Spleen (tissue), 11 donors: ENCODE results near the gene SNX2. TPM values are rescaled to one million over a fixed set of nuclear protein-coding genes. Genes with fewer than 3 reads are reported as not detected.

ENCODE experiments used
- DNase-seq: peaks from one replicate; pipeline ENCODE4 v3.0.0-alpha.2; 2020
- H3K27ac ChIP-seq, 8 donors: fragments of 200-600 bp; sonication (generic) in 7 of 8; 1 replicate in 4 of 8; 2 replicates in 4 of 8; pipeline versions ENCODE4 v1.5.0 to v1.8.0; 2016 to 2021; ENCODE audit warnings: inconsistent platforms in 4 of 8, mild to moderate bottlenecking in 4 of 8, moderate library complexity in 1 of 8
- H3K27me3 ChIP-seq, 7 donors: fragments of 200-600 bp; sonication (generic) in 6 of 7; replicated peaks in 1 of 7; 1 replicate in 4 of 7; 2 replicates in 3 of 7; pipeline versions ENCODE4 v1.5.0 to v1.8.0; 2016 to 2021; ENCODE audit warnings: inconsistent platforms in 3 of 7, mild to moderate bottlenecking in 1 of 7
- H3K36me3 ChIP-seq, 6 donors: fragments of 200-600 bp; sonication (generic) in 5 of 6; 1 replicate in 4 of 6; 2 replicates in 2 of 6; pipeline versions ENCODE4 v1.5.0 to v1.8.0; 2016 to 2021; ENCODE audit warnings: inconsistent platforms in 2 of 6
- H3K4me1 ChIP-seq, 6 donors: fragments of 200-600 bp; sonication (generic) in 5 of 6; 1 replicate in 3 of 6; 2 replicates in 3 of 6; pipeline versions ENCODE4 v1.5.0 to v1.8.0; 2016 to 2021; ENCODE audit warnings: inconsistent platforms in 3 of 6
- H3K4me3 ChIP-seq, 8 donors: fragments of 200-600 bp; sonication (generic) in 7 of 8; 1 replicate in 4 of 8; 2 replicates in 4 of 8; pipeline versions ENCODE4 v1.5.0 to v1.8.0; 2016 to 2021; ENCODE audit warnings: inconsistent platforms in 4 of 8, mild to moderate bottlenecking in 4 of 8, moderate library complexity in 2 of 8
- H3K9me3 ChIP-seq, 8 donors: fragments of 200-600 bp; sonication (generic) in 7 of 8; 1 replicate in 4 of 8; 2 replicates in 4 of 8; pipeline versions ENCODE4 v1.5.0 to v1.8.0; 2016 to 2021; ENCODE audit warnings: inconsistent platforms in 4 of 8
- POLR2A ChIP-seq, 3 donors: fragments of 450-650 bp; IDR thresholded peaks; one replicate each; pipeline ENCODE4 v1.5.1; 2017; ENCODE audit warnings: antibody characterized with exemption in 3 of 3, mild to moderate bottlenecking in 1 of 3
- POLR2AphosphoS5 ChIP-seq, 3 donors: sonication (generic); formaldehyde crosslinking; IDR thresholded peaks; one replicate each; pipeline ENCODE4 v1.5.1; 2017; ENCODE audit warnings: antibody characterized with exemption in 3 of 3
- WGBS, 5 donors: extraction: QIAGEN DNeasy Blood & Tissue Kit in 3 of 5; methylation state at CpG; one replicate each; pipeline versions ENCODE4 v1.1.5 to v1.1.7; 2013 to 2018; 5-methylcytosine and 5-hydroxymethylcytosine counted together
- intact Hi-C: fragments of 100-400 bp; cut with DNase I; formaldehyde crosslinking; loops from one replicate; pipeline ENCODE4 v1.15.0; 2023; ENCODE audit warnings: low total_unique reads
- polyA plus RNA-seq, 3 donors: library from polyadenylated mRNA; stranded (reverse); fragments of 200-250 nt; gene quantifications; one replicate each; pipeline ENCODE4 v1.2.1, GENCODE V29; 2013
- total RNA-seq, 7 donors: library from RNA; depleted of rRNA in 3 of 7; stranded (reverse); fragments of >200 nt in 3 of 7; fragmentation: NEBNext Ultra II Directional in 4 of 7; extraction: Animal tissue kit (Norgen Biotek cat#: 25700) in 4 of 7; gene quantifications; one replicate each; pipeline versions ENCODE4 v1.1.0 to v1.2.1, GENCODE V29; 2016 to 2021
- TF ChIP-seq, protein P1 (sequence below), 11 experiments: fragments of 200-600 bp in 7 of 11; fragments of 450-650 bp in 4 of 11; sonication (generic) in 4 of 11; IDR thresholded peaks in 8 of 11; conservative IDR thresholded peaks in 3 of 11; 1 replicate in 7 of 11; 2 replicates in 4 of 11; pipeline versions ENCODE4 v1.4.0 to v1.8.0; 2016 to 2021; ENCODE audit warnings: antibody characterized with exemption in 11 of 11, inconsistent platforms in 4 of 11, mild to moderate bottlenecking in 1 of 11
- donor health status: healthy with polysubstance abuse.
- donor health status: DM: no; HTN: no; CAD: no; lungs with moderate emphysema.
- donor health status: DM: no; HTN: no; CAD: no.
- donor health status: Bipolar disorder and iron deficiency.
- donor health status: healthy.
- donor health status: DM: no; HTN: no; CAD: no.
- donor health status: DM: yes; HTN: yes; CAD: no.

SNX2 gene
- total and polyA plus RNA-seq, 10 donors: 69.0 to 158 (median 132) TPM

DNA sequence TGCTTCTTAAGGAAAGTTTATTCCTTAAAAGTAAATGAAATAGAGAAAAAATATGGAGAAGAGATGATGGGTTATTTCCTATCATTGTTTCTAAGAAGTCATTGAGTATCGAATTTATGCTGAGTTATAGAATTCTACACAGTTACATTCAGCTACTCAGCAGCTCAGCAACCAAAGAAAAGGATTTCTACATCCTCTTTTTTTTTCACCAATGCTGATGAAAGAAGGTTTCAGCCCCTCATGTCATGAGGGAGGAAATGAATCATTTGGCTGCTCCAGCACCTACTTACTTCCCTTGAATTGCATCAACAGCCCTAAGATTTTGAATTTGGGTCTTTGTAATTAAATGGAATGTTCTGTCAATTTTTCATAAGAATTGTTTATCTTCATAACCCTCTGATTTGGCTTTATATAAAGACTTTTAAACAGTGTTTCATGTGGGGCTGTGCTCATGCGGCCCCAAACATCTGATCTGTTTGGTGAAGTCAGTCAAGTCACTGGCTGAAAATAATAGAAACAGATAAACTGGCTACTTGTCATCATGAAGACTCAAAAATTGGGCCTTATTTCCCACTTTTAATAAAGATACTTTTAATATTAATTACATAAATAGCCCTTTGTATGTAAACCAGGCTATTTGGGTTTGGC is 18.5 kb upstream of the SNX2 start:
- H3K9me3 ChIP-seq: no peaks in the 10 kb centered on the region
- H3K27ac ChIP-seq: peak overlapping the region in 3 of 8 donors; percentile 5 to 32 (median 18)
- intact Hi-C loops: no loop called here
- H3K36me3 ChIP-seq: no peaks in the 10 kb centered on the region
- H3K4me1 ChIP-seq: peaks cover 0 to 20% (median 8%) of the 10 kb centered on the region in 6 donors
- no peak overlapping the region for H3K4me3 ChIP-seq
- TF ChIP-seq, protein P1, sequence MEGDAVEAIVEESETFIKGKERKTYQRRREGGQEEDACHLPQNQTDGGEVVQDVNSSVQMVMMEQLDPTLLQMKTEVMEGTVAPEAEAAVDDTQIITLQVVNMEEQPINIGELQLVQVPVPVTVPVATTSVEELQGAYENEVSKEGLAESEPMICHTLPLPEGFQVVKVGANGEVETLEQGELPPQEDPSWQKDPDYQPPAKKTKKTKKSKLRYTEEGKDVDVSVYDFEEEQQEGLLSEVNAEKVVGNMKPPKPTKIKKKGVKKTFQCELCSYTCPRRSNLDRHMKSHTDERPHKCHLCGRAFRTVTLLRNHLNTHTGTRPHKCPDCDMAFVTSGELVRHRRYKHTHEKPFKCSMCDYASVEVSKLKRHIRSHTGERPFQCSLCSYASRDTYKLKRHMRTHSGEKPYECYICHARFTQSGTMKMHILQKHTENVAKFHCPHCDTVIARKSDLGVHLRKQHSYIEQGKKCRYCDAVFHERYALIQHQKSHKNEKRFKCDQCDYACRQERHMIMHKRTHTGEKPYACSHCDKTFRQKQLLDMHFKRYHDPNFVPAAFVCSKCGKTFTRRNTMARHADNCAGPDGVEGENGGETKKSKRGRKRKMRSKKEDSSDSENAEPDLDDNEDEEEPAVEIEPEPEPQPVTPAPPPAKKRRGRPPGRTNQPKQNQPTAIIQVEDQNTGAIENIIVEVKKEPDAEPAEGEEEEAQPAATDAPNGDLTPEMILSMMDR (IDR thresholded peaks at IDR 0.05 in 8 of 11, conservative IDR thresholded peaks at IDR 0.05 in 3 of 11): no peak
- TF ChIP-seq POLR2AphosphoS5 (IDR thresholded peaks at IDR 0.05): no peak
- TF ChIP-seq POLR2A (IDR thresholded peaks at IDR 0.05): no peak
- no peak for DNase-seq
- WGBS, 5 donors: 45 to 59% (median 54%) methylated on average over 2 of the region's 2 CpGs
- H3K27me3 ChIP-seq: no peaks in the 10 kb centered on the region

DNA sequence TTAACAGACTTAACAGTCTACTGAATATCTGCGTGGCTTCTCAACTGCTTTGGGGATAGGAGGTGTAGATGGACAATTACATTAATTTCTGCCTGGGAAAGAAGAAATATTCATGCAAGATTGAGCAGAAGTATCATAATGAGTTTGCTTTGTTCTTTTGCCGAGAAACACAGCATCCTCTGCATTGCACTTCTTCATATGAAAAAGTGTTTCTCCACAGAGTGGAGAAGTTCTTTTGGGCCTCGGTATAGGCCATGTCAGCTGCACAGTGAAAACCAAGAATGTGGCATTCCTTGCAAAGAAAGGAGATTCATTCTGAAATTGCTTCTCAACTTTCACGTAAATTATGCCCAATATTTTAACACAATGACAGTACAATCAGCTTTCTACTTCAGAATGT is 17.6 kb upstream of the SNX2 start:
- no peaks in the 10 kb centered on the region for H3K36me3 ChIP-seq
- no peak for DNase-seq
- TF ChIP-seq POLR2AphosphoS5 (IDR thresholded peaks at IDR 0.05) (no peak), POLR2A (IDR thresholded peaks at IDR 0.05) (no peak)
- TF ChIP-seq, protein P1 (IDR thresholded peaks at IDR 0.05 in 8 of 11, conservative IDR thresholded peaks at IDR 0.05 in 3 of 11): no peak
- no peaks in the 10 kb centered on the region for H3K27me3 ChIP-seq
- 67 to 86% (median 80%) methylated on average over 4 of the region's 4 CpGs for WGBS, 5 donors
- H3K4me1 ChIP-seq: peaks cover 0 to 20% (median 8%) of the 10 kb centered on the region in 6 donors
- intact Hi-C loops: no loop called here
- no peaks in the 10 kb centered on the region for H3K9me3 ChIP-seq
- no peak overlapping the region for H3K4me3 ChIP-seq
- H3K27ac ChIP-seq: peak overlapping the region in 1 of 8 donors; percentile 32

DNA sequence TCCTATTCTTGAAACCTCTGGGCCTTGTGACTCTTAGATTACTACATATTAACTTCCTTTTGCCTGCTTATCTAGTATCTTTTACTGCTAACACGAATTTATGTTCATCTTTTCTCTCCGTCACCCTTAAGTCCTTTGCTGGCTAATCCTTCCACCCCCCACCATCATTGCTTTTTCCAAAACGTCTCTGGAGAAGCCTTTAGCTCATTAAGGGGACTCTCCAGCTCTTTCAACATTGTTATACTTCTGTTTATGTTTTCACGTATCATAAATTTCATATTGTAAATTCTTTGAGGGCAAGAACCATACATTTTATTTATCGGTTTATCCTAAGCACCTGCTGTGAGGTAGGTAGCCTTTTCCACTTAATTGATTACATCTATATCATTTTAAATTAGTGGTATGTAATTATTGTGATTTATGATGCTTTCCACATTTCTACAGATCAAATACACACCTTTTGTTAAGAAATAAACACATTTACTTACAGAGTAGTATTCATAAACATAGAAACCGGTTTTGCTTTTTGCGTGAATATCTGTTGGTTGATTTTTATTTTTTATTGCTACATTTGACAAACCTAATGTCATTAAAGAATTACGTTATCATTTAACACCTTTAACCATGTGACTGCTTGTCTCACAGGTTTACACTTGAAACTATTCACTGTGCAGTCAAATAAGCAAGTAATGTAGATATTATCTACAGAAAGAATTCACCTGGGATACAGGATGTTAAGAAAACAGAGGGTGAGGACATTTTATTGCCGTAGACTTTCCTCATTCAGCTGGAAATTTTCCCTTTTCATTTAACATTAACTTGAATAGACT is 15.4 kb upstream of the SNX2 start:
- DNase-seq: no peak
- Histone ChIP-seq H3K36me3 (no peaks in the 10 kb centered on the region), H3K4me1 (peaks cover 0 to 20% (median 8%) of the 10 kb centered on the region in 6 donors), H3K27ac (no peak overlapping the region), H3K9me3 (no peaks in the 10 kb centered on the region), H3K4me3 (no peak overlapping the region), H3K27me3 (no peaks in the 10 kb centered on the region)
- TF ChIP-seq POLR2AphosphoS5 (IDR thresholded peaks at IDR 0.05) (no peak), POLR2A (IDR thresholded peaks at IDR 0.05) (no peak)
- TF ChIP-seq, protein P1 (IDR thresholded peaks at IDR 0.05 in 8 of 11, conservative IDR thresholded peaks at IDR 0.05 in 3 of 11): no peak
- 80 to 87% (median 86%) methylated on average over 9 of the region's 9 CpGs for WGBS, 5 donors
- intact Hi-C loops: no loop called here

DNA sequence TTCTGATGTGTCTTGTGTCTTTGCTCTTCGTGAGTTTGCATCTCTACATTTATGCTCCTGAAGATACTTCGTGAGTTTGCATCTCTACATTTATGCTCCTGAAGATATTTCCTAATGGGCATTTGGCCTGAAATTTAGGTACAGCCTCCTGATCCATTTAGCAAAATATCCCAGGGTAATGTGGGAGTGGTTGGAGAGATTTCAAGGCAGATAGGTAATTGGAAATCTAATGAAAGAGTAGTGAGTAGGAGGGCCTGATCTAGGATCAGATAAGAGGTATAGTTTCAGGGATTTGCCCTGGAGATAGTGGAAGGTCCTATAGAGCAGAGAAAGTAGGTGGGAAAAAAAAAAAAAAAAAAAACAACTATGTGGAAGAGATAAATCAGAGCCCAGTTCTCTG is 14.6 kb upstream of the SNX2 start:
- Histone ChIP-seq H3K36me3 (no peaks in the 10 kb centered on the region), H3K9me3 (no peaks in the 10 kb centered on the region), H3K4me3 (no peak overlapping the region), H3K27me3 (no peaks in the 10 kb centered on the region), H3K4me1 (peaks cover 0 to 20% (median 8%) of the 10 kb centered on the region in 6 donors), H3K27ac (no peak overlapping the region)
- DNase-seq: no peak
- TF ChIP-seq POLR2AphosphoS5 (IDR thresholded peaks at IDR 0.05) (no peak), POLR2A (IDR thresholded peaks at IDR 0.05) (no peak)
- TF ChIP-seq, protein P1 (IDR thresholded peaks at IDR 0.05 in 8 of 11, conservative IDR thresholded peaks at IDR 0.05 in 3 of 11): no peak
- intact Hi-C loops: no loop called here
- WGBS, 5 donors: 89 to 100% (median 94%) methylated on average over 2 of the region's 2 CpGs
